HepG2 (cell line): ENCODE measurements around the gene COL4A3. TPM values are rescaled to one million over a fixed set of nuclear protein-coding genes. Genes with fewer than 3 reads are reported as not detected.

Experiments
- ATAC-seq: fragments of 200-7000 bp; cut with Tn5 transposase; 3 replicates; pipeline ENCODE4 v1.9.1; 2020; ENCODE audit warnings: mild to moderate bottlenecking, moderate library complexity
- BruUV-seq: library from RNA; stranded (reverse); fragments of 400-500 nt; replicated peaks from 2 replicates; lab custom pipeline; 2021; lab: Mats Ljungman, UMichigan
- CTCF ChIA-PET: fragments of 300-600 bp; formaldehyde crosslinking; extraction: SDS; loops from one replicate; lab custom pipeline; 2021; ENCODE audit warnings: low total read pairs, inconsistent platforms, low intra/inter-chr PET ratio; lab: Yijun Ruan, JAX
- POLR2A ChIA-PET: fragments of 350-600 bp; sonication (Branson Sonifier 250); formaldehyde crosslinking; loops from one replicate; lab custom pipeline; 2020; ENCODE audit warnings: antibody characterized with exemption, inconsistent platforms; lab: Yijun Ruan, JAX
- DNase-seq: peaks from one replicate; pipeline ENCODE4 v3.0.0-alpha.2; 2015; ENCODE audit warnings: low spot score
- FAIRE-seq: peaks from 3 replicates; lab custom pipeline; 2011; peaks lifted over from hg19 to GRCh38; lab: Jason Lieb, UNC
- H2AFZ ChIP-seq: one replicate; pipeline ENCODE4 v1.6.1; 2011; ENCODE audit warnings: low read length, inconsistent platforms
- H3K27ac ChIP-seq: fragments of 300-600 bp; 3 replicates; pipeline ENCODE4 v1.8.0; 2011; ENCODE audit warnings: mixed run types, mild to moderate bottlenecking, mixed read lengths, low read length, inconsistent platforms; ENCODE audit not compliant: insufficient read depth; ENCODE audit errors: extremely low read length
- H3K27me3 ChIP-seq, 2 experiments: fragments of 200-600 bp in 1 of 2; 2 replicates in 1 of 2; 3 replicates in 1 of 2; pipeline versions ENCODE4 v1.6.0 to v1.8.0; 2011; ENCODE audit warnings: low read length in 2 of 2, mild to moderate bottlenecking in 2 of 2, moderate library complexity in 2 of 2, inconsistent platforms in 1 of 2; ENCODE audit not compliant: insufficient read depth in 2 of 2, control insufficient read depth in 1 of 2
- H3K36me3 ChIP-seq, 2 experiments: fragments of 200-600 bp in 1 of 2; replicated peaks in 1 of 2; 2 replicates in 1 of 2; 3 replicates in 1 of 2; pipeline versions ENCODE4 v1.5.1 to v1.8.0; 2011; ENCODE audit warnings: low read length in 2 of 2, inconsistent platforms in 1 of 2; ENCODE audit not compliant: insufficient read depth in 2 of 2, control insufficient read depth in 1 of 2
- H3K4me1 ChIP-seq: 2 replicates; pipeline ENCODE4 v1.5.1; 2012; ENCODE audit warnings: low read length, inconsistent platforms; ENCODE audit not compliant: insufficient read depth
- H3K4me2 ChIP-seq: 2 replicates; pipeline ENCODE4 v1.6.0; 2011; ENCODE audit warnings: low read depth, low read length, inconsistent platforms
- H3K4me3 ChIP-seq, 3 experiments: fragments of 200-600 bp in 1 of 3; sonication (generic), shearing (Covaris generic) in 1 of 3; replicated peaks in 1 of 3; 2 replicates each; pipeline ENCODE4 v1.5.1; 2011 to 2016; ENCODE audit warnings: low read length in 3 of 3, inconsistent platforms in 2 of 3, low read depth in 2 of 3, mild to moderate bottlenecking in 2 of 3, control low read depth in 1 of 3, mixed read lengths in 1 of 3; ENCODE audit not compliant: insufficient read depth in 1 of 3
- H3K79me2 ChIP-seq: one replicate; pipeline ENCODE4 v1.6.1; 2011; ENCODE audit warnings: low read length, inconsistent platforms; ENCODE audit not compliant: insufficient read depth
- H3K9ac ChIP-seq: 2 replicates; pipeline ENCODE4 v1.6.0; 2011; ENCODE audit warnings: mild to moderate bottlenecking, low read depth, low read length, inconsistent platforms; ENCODE audit not compliant: insufficient read depth
- H3K9me3 ChIP-seq: 2 replicates; pipeline ENCODE4 v1.5.1; 2012; ENCODE audit warnings: mild to moderate bottlenecking, low read length
- H4K20me1 ChIP-seq: 2 replicates; pipeline ENCODE4 v1.6.0; 2011; ENCODE audit warnings: inconsistent platforms, mild to moderate bottlenecking, low read length, moderate library complexity; ENCODE audit not compliant: insufficient read depth
- ARID5B ChIP-seq: IDR thresholded peaks from 2 replicates; pipeline ENCODE4 v1.4.0; 2020; ENCODE audit warnings: mild to moderate bottlenecking, missing genetic modification reagents
- IRF2 ChIP-seq: IDR thresholded peaks from 2 replicates; pipeline ENCODE4 v1.6.1; 2018; ENCODE audit warnings: missing genetic modification reagents, missing compliant biosample characterization
- MIER3 ChIP-seq: IDR thresholded peaks from 2 replicates; pipeline ENCODE4 v1.6.1; 2016; ENCODE audit warnings: missing compliant biosample characterization, borderline replicate concordance
- THYN1 ChIP-seq: sonication (generic); formaldehyde crosslinking; IDR thresholded peaks from 2 replicates; pipeline ENCODE4 v1.8.1; 2023; ENCODE audit warnings: low read depth, mild to moderate bottlenecking, moderate library complexity, missing genetic modification reagents, borderline replicate concordance
- UBTF ChIP-seq: sonication (generic); formaldehyde crosslinking; IDR thresholded peaks from 2 replicates; pipeline ENCODE4 v1.4.0; 2020; ENCODE audit warnings: mild to moderate bottlenecking, missing genetic modification reagents
- ZNF550 ChIP-seq: sonication (generic); formaldehyde crosslinking; IDR thresholded peaks from 2 replicates; pipeline ENCODE4 v1.4.0; 2020; ENCODE audit warnings: mild to moderate bottlenecking, missing genetic modification reagents, borderline replicate concordance
- ZNF776 ChIP-seq: sonication (generic); formaldehyde crosslinking; IDR thresholded peaks from 2 replicates; pipeline ENCODE4 v1.4.0; 2020; ENCODE audit warnings: mild to moderate bottlenecking, missing genetic modification reagents
- ZSCAN29 ChIP-seq: sonication (generic); formaldehyde crosslinking; conservative IDR thresholded peaks from 2 replicates; pipeline ENCODE4 v1.4.0; 2020; ENCODE audit warnings: mild to moderate bottlenecking, missing genetic modification reagents
- ZSCAN30 ChIP-seq: sonication (generic); formaldehyde crosslinking; IDR thresholded peaks from 2 replicates; pipeline ENCODE4 v1.5.0; 2020; ENCODE audit warnings: mild to moderate bottlenecking, missing genetic modification reagents
- WGBS: methylation state at CpG from one replicate; pipeline ENCODE4 v1.1.6; 2017; ENCODE audit warnings: low lambda C conversion rate; 5-methylcytosine and 5-hydroxymethylcytosine counted together
- in situ Hi-C: cut with HindIII; loops from 2 replicates; pipeline ENCODE4 v1.10.0; 2017; ENCODE audit warnings: low pct_unique_long_range_greater_than_20kb; ENCODE audit not compliant: extremely low pct_ligation_motif_present
- intact Hi-C: fragments of 100-400 bp; cut with micrococcal nuclease; formaldehyde crosslinking; loops from one replicate; pipeline ENCODE4 v1.10.0; 2022; ENCODE audit not compliant: unreplicated experiment
- polyA plus RNA-seq, 8 experiments: library from polyadenylated mRNA; depleted of rRNA in 3 of 8; stranded (reverse) in 7 of 8; unstranded in 1 of 8; fragments of >200 nt; fragmentation: Illumina TruSeq in 4 of 8; extraction: Trizol in 4 of 8; gene quantifications; 2 replicates each; pipeline versions ENCODE4 v1.2.1 to v1.2.3, GENCODE V29; 2011 to 2016; ENCODE audit warnings: low read depth in 4 of 8, missing spikeins in 1 of 8, mixed read lengths in 1 of 8; ENCODE audit not compliant: insufficient read depth in 1 of 8
- total RNA-seq, 5 experiments: library from RNA; depleted of rRNA; stranded (reverse); fragments of >200 nt; fragmentation: Illumina TruSeq; extraction: Trizol; gene quantifications; 2 replicates each; pipeline ENCODE4 v1.2.3, GENCODE V29; 2016; ENCODE audit warnings: low read depth in 1 of 5
- TF ChIP-seq, protein P1 (sequence below): sonication (generic); formaldehyde crosslinking; conservative IDR thresholded peaks from 2 replicates; pipeline ENCODE4 v1.5.0; 2020; ENCODE audit warnings: missing genetic modification reagents
- TF ChIP-seq, protein P2 (sequence below): sonication (generic); formaldehyde crosslinking; IDR thresholded peaks from 2 replicates; pipeline ENCODE4 v1.8.0; 2022; ENCODE audit warnings: missing genetic modification reagents, mild to moderate bottlenecking, borderline replicate concordance

COL4A3 gene
- total and polyA plus RNA-seq, 2 of the 13 experiments (the other 11 are each of a cell fraction or from before 2014, with no cell fraction given) = 0.02 TPM; not detected in 1

DNA sequence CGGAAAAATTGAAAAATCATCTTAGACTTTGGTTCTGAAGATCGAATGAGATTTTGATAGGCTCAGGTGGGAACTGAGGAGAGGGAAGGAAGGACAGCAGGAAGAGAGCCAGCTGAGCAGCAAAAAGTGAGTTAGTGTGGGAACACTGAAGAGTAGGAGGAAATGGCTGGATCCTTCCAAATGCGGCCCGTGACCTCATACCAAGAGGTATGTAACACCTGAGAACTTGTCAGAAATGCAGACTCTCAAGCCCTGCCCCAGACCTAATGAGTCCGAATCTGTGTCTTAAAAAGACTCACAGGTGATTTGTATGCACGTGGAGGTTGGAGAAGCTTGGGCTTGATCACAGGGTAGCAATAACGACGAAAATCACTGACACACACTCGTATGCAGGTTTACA lies 42.0 kb downstream of the COL4A3 start:
- in situ Hi-C loops = no loop called here
- POLR2A ChIA-PET = no interaction called here
- BruUV-seq = no TSS peak

DNA sequence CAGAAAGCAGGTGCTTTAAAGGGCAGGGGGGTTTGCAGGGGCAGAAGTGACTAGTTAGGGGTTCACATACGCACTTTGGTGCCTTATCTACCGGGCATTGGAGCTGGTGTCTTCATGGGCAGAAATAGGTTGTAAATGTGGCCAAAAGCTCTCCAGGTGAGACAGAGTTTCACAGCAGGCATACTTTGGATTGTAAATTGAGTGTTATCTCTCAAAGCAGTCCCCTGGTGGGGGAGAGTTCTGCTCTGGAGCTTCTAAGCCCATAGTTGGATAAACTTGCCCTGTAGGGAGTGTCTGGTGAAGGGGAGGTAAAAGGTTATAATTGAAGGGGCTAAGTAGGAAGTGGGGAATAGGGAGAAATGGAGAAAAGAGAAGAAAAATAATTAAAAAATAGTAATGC lies 43.1 kb downstream of the COL4A3 start:
- no peaks in the 10 kb centered on the region for H3K9me3 ChIP-seq
- DNase-seq = no peak
- no TSS peak for BruUV-seq
- POLR2A ChIA-PET = no interaction called here
- FAIRE-seq = no peak
- CTCF ChIA-PET = no interaction called here
- no peaks in the 10 kb centered on the region for H3K36me3 ChIP-seq
- H4K20me1 ChIP-seq = no peaks in the 10 kb centered on the region
- H3K4me2 ChIP-seq = no peak overlapping the region
- no peak for ATAC-seq
- 24% methylated on average over 2 of the region's 2 CpGs for WGBS
- peaks cover 0 to 13% of the 10 kb centered on the region in 2 experiments; a peak in 2 of 5 replicates for H3K27me3 ChIP-seq
- H3K4me3 ChIP-seq = no peak overlapping the region
- H3K4me1 ChIP-seq = no peaks in the 10 kb centered on the region
- no peaks in the 10 kb centered on the region for H3K79me2 ChIP-seq
- H2AFZ ChIP-seq = no peak overlapping the region
- in situ Hi-C loops (no loop called here), intact Hi-C loops (no loop called here)
- H3K27ac ChIP-seq = no peak overlapping the region
- no peak overlapping the region for H3K9ac ChIP-seq
- TF ChIP-seq MIER3 (CRISPR knock-in tag) (no peak), ZSCAN30 (CRISPR knock-in tag) (no peak), ARID5B (CRISPR knock-in tag) (no peak), ZSCAN29 (CRISPR knock-in tag) (no peak), IRF2 (CRISPR knock-in tag) (no peak), UBTF (CRISPR knock-in tag) (no peak)
- TF ChIP-seq, protein P1, sequence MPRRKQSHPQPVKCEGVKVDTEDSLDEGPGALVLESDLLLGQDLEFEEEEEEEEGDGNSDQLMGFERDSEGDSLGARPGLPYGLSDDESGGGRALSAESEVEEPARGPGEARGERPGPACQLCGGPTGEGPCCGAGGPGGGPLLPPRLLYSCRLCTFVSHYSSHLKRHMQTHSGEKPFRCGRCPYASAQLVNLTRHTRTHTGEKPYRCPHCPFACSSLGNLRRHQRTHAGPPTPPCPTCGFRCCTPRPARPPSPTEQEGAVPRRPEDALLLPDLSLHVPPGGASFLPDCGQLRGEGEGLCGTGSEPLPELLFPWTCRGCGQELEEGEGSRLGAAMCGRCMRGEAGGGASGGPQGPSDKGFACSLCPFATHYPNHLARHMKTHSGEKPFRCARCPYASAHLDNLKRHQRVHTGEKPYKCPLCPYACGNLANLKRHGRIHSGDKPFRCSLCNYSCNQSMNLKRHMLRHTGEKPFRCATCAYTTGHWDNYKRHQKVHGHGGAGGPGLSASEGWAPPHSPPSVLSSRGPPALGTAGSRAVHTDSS = no peak

More for the DNA sequence above, 42.0 kb downstream of the COL4A3 start:
- 17% methylated on average over 9 of the region's 9 CpGs for WGBS
- no peak overlapping the region for H3K27ac ChIP-seq
- H3K9me3 ChIP-seq = no peaks in the 10 kb centered on the region
- TF ChIP-seq ZNF776 (CRISPR knock-in tag) = no peak
- no peak for TF ChIP-seq ZNF550 (CRISPR knock-in tag)
- TF ChIP-seq, protein P2, sequence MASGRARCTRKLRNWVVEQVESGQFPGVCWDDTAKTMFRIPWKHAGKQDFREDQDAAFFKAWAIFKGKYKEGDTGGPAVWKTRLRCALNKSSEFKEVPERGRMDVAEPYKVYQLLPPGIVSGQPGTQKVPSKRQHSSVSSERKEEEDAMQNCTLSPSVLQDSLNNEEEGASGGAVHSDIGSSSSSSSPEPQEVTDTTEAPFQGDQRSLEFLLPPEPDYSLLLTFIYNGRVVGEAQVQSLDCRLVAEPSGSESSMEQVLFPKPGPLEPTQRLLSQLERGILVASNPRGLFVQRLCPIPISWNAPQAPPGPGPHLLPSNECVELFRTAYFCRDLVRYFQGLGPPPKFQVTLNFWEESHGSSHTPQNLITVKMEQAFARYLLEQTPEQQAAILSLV (CRISPR knock-in tag) = no peak
- no peak for TF ChIP-seq THYN1 (CRISPR knock-in tag)
- H3K4me3 ChIP-seq = no peak overlapping the region
- no peak overlapping the region for H3K4me2 ChIP-seq
- intact Hi-C loops = no loop called here
- ATAC-seq (no peak), DNase-seq (no peak), FAIRE-seq (no peak)
- H3K36me3 ChIP-seq = no peaks in the 10 kb centered on the region
- no peak overlapping the region for H2AFZ ChIP-seq
- H3K9ac ChIP-seq = no peak overlapping the region
- CTCF ChIA-PET = no interaction called here
- no peaks in the 10 kb centered on the region for H3K79me2 ChIP-seq
- H3K4me1 ChIP-seq = no peaks in the 10 kb centered on the region
- H3K27me3 ChIP-seq = peaks cover 0 to 13% of the 10 kb centered on the region in 2 experiments; a peak in 2 of 5 replicates
- H4K20me1 ChIP-seq = no peaks in the 10 kb centered on the region
